ACC112 (cell line): ENCODE data around the gene ZNF407.

Experiments used
- H2AFZ ChIP-seq: fragments of 200-600 bp; sonication (generic); one replicate; pipeline ENCODE4 v1.6.0; 2017; ENCODE audit warnings: antibody characterized with exemption, low read length; ENCODE audit not compliant: unreplicated experiment
- H3K27ac ChIP-seq: fragments of 200-600 bp; sonication (generic); 2 replicates; pipeline ENCODE4 v1.5.1; 2014; ENCODE audit warnings: low read depth, mild to moderate bottlenecking, antibody characterized with exemption, low read length, moderate library complexity
- H3K27me3 ChIP-seq: fragments of 200-600 bp; sonication (generic); 2 replicates; pipeline ENCODE4 v1.6.1; 2014; ENCODE audit warnings: mild to moderate bottlenecking, antibody characterized with exemption, low read length, moderate library complexity, mixed read lengths; ENCODE audit not compliant: insufficient read depth
- H3K36me3 ChIP-seq: fragments of 200-600 bp; sonication (generic); 2 replicates; pipeline ENCODE4 v1.6.1; 2016; ENCODE audit warnings: mild to moderate bottlenecking, antibody characterized with exemption, low read length, moderate library complexity, mixed read lengths; ENCODE audit not compliant: insufficient read depth
- H3K4me1 ChIP-seq: fragments of 200-600 bp; sonication (generic); one replicate; pipeline ENCODE4 v1.6.1; 2016; ENCODE audit warnings: low read length, mixed read lengths; ENCODE audit not compliant: insufficient read depth, unreplicated experiment, control insufficient read depth
- H3K4me3 ChIP-seq: fragments of 200-600 bp; sonication (generic); 2 replicates; pipeline ENCODE4 v1.5.1; 2014; ENCODE audit warnings: mild to moderate bottlenecking, low read depth, low read length
- H3K79me2 ChIP-seq: fragments of 200-600 bp; sonication (generic); one replicate; pipeline ENCODE4 v1.6.0; 2016; ENCODE audit warnings: low read length; ENCODE audit not compliant: control insufficient read depth, unreplicated experiment, insufficient read depth

ZNF407 gene

DNA sequence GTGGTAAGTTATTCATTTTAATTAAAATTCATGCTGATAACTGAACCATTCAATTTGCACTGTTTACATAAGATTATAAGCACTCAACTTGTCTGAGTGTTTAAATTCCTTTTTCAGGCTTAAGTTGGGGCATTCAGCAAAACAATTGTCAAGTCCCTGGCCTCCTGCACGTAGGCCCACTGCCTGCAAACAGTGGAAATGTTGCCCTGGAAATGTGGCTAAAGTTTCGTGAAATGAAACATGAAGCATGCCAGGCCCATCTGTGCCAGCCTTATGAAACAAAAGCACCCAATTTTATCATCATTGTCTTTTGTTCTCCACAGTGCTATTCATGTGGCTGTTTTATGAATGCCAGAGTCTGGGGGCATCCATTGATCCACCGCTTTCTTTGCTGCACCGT is 447.6 kb downstream of the ZNF407 start:
- Histone ChIP-seq H3K27ac (no peak overlapping the region), H3K4me1 (no peaks in the 10 kb centered on the region), H3K4me3 (no peak overlapping the region), H3K27me3 (no peaks in the 10 kb centered on the region), H3K79me2 (no peaks in the 10 kb centered on the region), H3K36me3 (no peaks in the 10 kb centered on the region), H2AFZ (no peak overlapping the region)

DNA sequence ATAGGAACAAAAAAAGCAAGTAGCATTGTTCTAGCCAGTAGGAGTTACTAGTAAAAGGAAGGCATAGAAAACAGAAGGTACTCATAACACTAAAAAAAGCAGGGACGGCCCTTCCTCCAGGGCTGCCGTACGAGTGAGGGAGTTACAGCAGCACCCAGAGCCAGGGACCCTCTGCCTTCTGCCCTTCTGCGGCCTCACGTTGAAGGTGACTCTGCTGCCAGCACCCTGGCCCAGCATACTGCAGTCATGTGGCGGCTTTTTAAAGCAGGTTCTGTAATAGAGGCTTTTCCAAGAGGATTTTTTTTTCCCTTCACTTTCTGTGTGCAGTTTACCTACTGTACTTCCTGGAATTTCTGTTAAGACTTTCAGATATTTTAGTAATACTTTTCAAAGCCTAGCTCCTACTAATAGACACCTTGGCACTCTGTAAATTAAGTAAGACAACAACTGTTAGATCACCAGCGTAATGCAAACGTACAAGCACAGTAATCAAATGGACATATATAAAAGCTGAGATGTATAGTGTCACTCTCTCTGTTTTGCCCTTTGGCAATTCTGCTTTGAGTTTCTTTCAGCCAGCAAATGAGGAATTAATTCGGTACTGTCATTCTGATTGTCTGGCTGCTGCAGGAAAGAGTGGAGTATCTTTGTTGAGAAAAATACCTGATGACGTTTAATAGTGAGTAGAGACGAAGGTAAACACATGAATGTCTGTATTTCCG is 449.7 kb downstream of the ZNF407 start:
- no peak overlapping the region for H3K27ac ChIP-seq
- no peak overlapping the region for H3K4me3 ChIP-seq
- no peaks in the 10 kb centered on the region for H3K36me3 ChIP-seq
- no peaks in the 10 kb centered on the region for H3K4me1 ChIP-seq
- H3K27me3 ChIP-seq, result no peaks in the 10 kb centered on the region
- H3K79me2 ChIP-seq, result no peaks in the 10 kb centered on the region
- H2AFZ ChIP-seq, result no peak overlapping the region

GRCh38 chr18:75048776-75049454 is 451.2 kb downstream of the ZNF407 start:
- Histone ChIP-seq H3K27ac (no peak overlapping the region), H3K4me3 (no peak overlapping the region), H3K4me1 (no peaks in the 10 kb centered on the region), H2AFZ (no peak overlapping the region), H3K36me3 (no peaks in the 10 kb centered on the region), H3K27me3 (no peaks in the 10 kb centered on the region), H3K79me2 (no peaks in the 10 kb centered on the region)

DNA sequence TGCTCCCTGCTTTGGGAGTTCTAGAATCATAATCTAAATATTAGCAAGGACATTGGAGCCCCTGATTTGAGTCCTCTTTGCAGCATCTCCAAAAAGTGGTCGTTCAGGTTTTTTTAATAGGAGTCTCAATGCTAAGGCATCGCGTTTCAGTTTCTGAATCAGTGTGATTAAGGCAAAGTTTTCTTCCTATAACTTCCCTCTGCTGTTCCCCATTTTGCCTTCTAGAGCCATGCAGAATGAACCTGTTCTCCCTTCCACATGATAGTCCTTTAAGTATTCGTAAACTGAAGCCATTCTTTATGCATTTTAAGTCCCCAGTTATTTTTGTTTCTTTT is 451.8 kb downstream of the ZNF407 start:
- Histone ChIP-seq H2AFZ (no peak overlapping the region), H3K79me2 (no peaks in the 10 kb centered on the region), H3K4me3 (no peak overlapping the region), H3K27me3 (no peaks in the 10 kb centered on the region), H3K27ac (no peak overlapping the region), H3K4me1 (no peaks in the 10 kb centered on the region), H3K36me3 (no peaks in the 10 kb centered on the region)

DNA sequence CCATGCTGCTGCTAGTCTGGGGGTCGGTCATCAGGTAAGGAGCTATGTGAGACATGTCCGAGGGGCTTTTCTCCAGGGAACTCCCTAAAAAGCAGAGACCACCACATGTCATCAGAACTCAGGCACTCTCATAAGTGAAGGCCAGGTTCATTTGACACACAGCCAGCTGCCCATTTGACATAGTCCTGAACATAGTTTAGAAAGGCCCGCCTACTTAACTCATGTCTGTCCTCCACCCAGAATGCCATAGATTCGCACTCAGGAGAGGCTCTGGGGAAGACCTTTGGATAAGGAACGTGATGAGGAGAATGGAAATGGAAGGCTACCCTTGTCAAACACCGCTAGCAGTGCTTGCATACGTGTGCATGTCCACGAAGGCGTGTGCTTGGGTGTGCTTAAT is 454.1 kb downstream of the ZNF407 start:
- no peaks in the 10 kb centered on the region for H3K79me2 ChIP-seq

GRCh38 chr18:75052475-75052874 is 454.8 kb downstream of the ZNF407 start:
- Histone ChIP-seq H3K27me3 (no peaks in the 10 kb centered on the region), H3K36me3 (no peaks in the 10 kb centered on the region), H3K27ac (no peak overlapping the region), H3K4me1 (no peaks in the 10 kb centered on the region), H2AFZ (no peak overlapping the region), H3K4me3 (no peak overlapping the region), H3K79me2 (no peaks in the 10 kb centered on the region)

More for the DNA sequence above, 454.1 kb downstream of the ZNF407 start:
- no peaks in the 10 kb centered on the region for H3K36me3 ChIP-seq
- no peaks in the 10 kb centered on the region for H3K4me1 ChIP-seq
- H3K27ac ChIP-seq, result no peak overlapping the region
- H3K4me3 ChIP-seq, result no peak overlapping the region
- H2AFZ ChIP-seq, result no peak overlapping the region
- no peaks in the 10 kb centered on the region for H3K27me3 ChIP-seq

- no peaks in the 10 kb centered on the region for H3K36me3 ChIP-seq
- H3K4me3 ChIP-seq, result no peak overlapping the region
- H3K4me1 ChIP-seq, result no peaks in the 10 kb centered on the region
- H3K79me2 ChIP-seq, result no peaks in the 10 kb centered on the region
- no peaks in the 10 kb centered on the region for H3K27me3 ChIP-seq
- H2AFZ ChIP-seq, result no peak overlapping the region
- H3K27ac ChIP-seq, result no peak overlapping the region
Measured at GRCh38 chr18:75053028-75053629, 455.5 kb downstream of the ZNF407 start.

- no peak overlapping the region for H3K4me3 ChIP-seq
- no peak overlapping the region for H2AFZ ChIP-seq
- H3K4me1 ChIP-seq, result no peaks in the 10 kb centered on the region
Measured at GRCh38 chr18:75054046-75054445, 456.4 kb downstream of the ZNF407 start.

DNA sequence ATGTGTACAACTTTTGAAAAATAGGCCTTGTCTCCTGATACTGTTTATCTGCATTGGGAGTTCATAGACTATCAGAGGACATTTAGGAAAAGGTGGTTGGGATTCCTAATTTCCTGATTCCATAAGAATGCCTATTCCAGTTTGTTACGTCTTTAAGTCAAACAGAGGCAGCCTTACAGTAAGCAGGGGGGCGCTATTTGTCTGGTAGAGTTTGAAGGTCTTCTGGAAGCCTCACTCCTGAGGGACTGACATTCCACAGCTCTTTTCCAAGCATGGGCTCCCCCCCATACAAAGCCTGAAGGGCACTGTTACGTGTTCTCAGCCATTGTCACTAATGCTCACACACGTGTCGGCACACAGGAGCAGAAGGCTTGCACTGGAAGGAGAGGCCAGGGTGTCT is 456.9 kb downstream of the ZNF407 start:
- H3K27me3 ChIP-seq, result no peaks in the 10 kb centered on the region
- H3K4me3 ChIP-seq, result no peak overlapping the region
- H3K4me1 ChIP-seq, result no peaks in the 10 kb centered on the region
- H2AFZ ChIP-seq, result no peak overlapping the region
- H3K27ac ChIP-seq, result no peak overlapping the region
- H3K79me2 ChIP-seq, result no peaks in the 10 kb centered on the region
- no peaks in the 10 kb centered on the region for H3K36me3 ChIP-seq

More at GRCh38 chr18:75054046-75054445, 456.4 kb downstream of the ZNF407 start:
- no peaks in the 10 kb centered on the region for H3K27me3 ChIP-seq
- no peaks in the 10 kb centered on the region for H3K36me3 ChIP-seq
- H3K27ac ChIP-seq, result no peak overlapping the region
- no peaks in the 10 kb centered on the region for H3K79me2 ChIP-seq

DNA sequence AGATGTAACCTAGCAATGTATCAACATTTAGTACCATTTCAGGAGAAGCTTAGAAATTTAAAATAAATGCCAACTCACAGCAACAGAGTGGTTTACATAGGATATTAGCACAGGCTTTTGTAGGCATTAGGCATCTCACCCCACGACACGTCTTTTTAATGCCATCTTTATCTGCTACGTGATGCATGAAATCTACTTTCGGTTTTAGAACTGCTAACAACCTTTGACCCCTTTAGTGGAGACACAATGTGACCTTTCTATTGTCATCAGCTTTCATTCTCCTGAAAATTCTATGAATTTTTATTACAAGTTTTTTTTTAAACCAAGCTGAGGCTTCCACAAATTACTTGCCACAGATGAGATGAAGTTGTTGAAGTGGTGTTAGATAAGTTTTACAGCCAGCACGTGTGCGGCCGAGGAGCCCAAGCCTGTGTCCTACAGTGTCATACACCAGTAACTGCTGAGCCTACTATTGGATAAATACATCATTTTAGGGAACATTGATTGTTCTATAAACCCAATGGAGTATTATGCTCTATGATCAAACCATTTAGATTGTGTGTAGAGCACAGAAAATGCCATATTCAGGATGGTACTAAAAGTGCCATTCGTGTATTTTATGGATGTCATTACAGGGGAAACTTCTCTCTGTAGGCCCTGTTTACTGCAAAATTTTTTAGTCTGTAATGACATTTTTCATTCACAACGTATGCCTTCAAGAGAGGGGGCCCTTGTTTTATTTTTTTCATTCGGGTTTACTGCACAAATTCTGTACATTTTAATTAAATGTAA is 459.7 kb downstream of the ZNF407 start:
- no peak overlapping the region for H3K4me3 ChIP-seq
- H3K4me1 ChIP-seq, result no peaks in the 10 kb centered on the region
- no peaks in the 10 kb centered on the region for H3K27me3 ChIP-seq
- H3K27ac ChIP-seq, result no peak overlapping the region
- H3K36me3 ChIP-seq, result no peaks in the 10 kb centered on the region
- H3K79me2 ChIP-seq, result no peaks in the 10 kb centered on the region
- H2AFZ ChIP-seq, result no peak overlapping the region
